ENCODE measurements around the gene RTN4.

GRCh38 chr2:55080204-55080738 is 30.0 kb upstream of the RTN4 start:
- TF ChIP-seq POLR2A (IDR thresholded peaks at IDR 0.05; ENCODE audit: low read depth, low read length) (no peak), TAF1 (IDR thresholded peaks at IDR 0.05; ENCODE audit: low read depth, low read length) (no peak), POU2F2 (IDR thresholded peaks at IDR 0.05; ENCODE audit: low read depth, low read length) (no peak), POLR2AphosphoS5 (IDR thresholded peaks at IDR 0.05; ENCODE audit: low read depth, low read length) (no peak), PAX5 (IDR thresholded peaks at IDR 0.05; ENCODE audit: insufficient read depth, low read length, severe bottlenecking) (no peak), SPI1 (IDR thresholded peaks at IDR 0.05; ENCODE audit: low read depth, low read length) (no peak)

Measured in GM12891 (cell line).